AML-193 (cell line): ENCODE data around the gene GMNC.
"Not testable (repeated sequence)": the region's sequence is repeated elsewhere in the genome, so short reads cannot be mapped to it uniquely, and the experiment has no call there.

Experiments
- DNase-seq, 2 experiments: peaks; one replicate each; lab custom pipeline; 2025; lab: John Stamatoyannopoulos, UW

GMNC gene

GRCh38 chr3:190862209-190863118, at the start of gene GMNC:
TSS of gene GMNC (minus strand) at chr3:190862694. CDS start at chr3:190862615, 79 bp downstream.
- no peak for DNase-seq

GRCh38 chr3:190911382-190911781, 48.9 kb upstream of the GMNC start:
- no peak for DNase-seq

- no peak for DNase-seq
These were observed 47.4 kb upstream of the GMNC start for GRCh38 chr3:190909908-190910307.

GRCh38 chr3:190903156-190903555, 40.7 kb upstream of the GMNC start:
- no peak for DNase-seq

GRCh38 chr3:190902292-190902691, 39.8 kb upstream of the GMNC start:
- peak; percentile 48 to 52 for DNase-seq

GRCh38 chr3:190892395-190892902, 30.0 kb upstream of the GMNC start:
- no peak for DNase-seq

- peak; percentile 72 to 73 for DNase-seq
These were observed 24.5 kb upstream of the GMNC start for GRCh38 chr3:190886945-190887344.

- DNase-seq = peak; percentile 72 to 79
These were observed 21.7 kb upstream of the GMNC start for GRCh38 chr3:190883973-190884832.

- DNase-seq = no peak
These were observed 20.6 kb upstream of the GMNC start for GRCh38 chr3:190883141-190883540.

GRCh38 chr3:190877925-190878324, 15.4 kb upstream of the GMNC start:
- no peak for DNase-seq

GRCh38 chr3:190876433-190876832, 13.9 kb upstream of the GMNC start:
- DNase-seq = not testable (repeated sequence)

- not testable (repeated sequence) for DNase-seq
These were observed 12.6 kb upstream of the GMNC start for GRCh38 chr3:190875061-190875460.

GRCh38 chr3:190870127-190870526, 7.6 kb upstream of the GMNC start:
- no peak for DNase-seq

GRCh38 chr3:190867071-190867470, 4.6 kb upstream of the GMNC start:
- DNase-seq = no peak

GRCh38 chr3:190865828-190866227, 3.3 kb upstream of the GMNC start:
- no peak for DNase-seq

- no peak for DNase-seq
These were observed 2.9 kb upstream of the GMNC start for GRCh38 chr3:190865419-190865818.

GRCh38 chr3:190864002-190864401, 1.5 kb upstream of the GMNC start:
- no peak for DNase-seq

- no peak for DNase-seq
These were observed 598 bp upstream of the GMNC start for GRCh38 chr3:190863119-190863465.

- no peak for DNase-seq
These were observed 2.0 kb downstream of the GMNC start for GRCh38 chr3:190860521-190860920.

- DNase-seq = no peak
These were observed 7.3 kb downstream of the GMNC start for GRCh38 chr3:190855151-190855550.

- DNase-seq = peak; percentile 92
These were observed 8.4 kb downstream of the GMNC start for GRCh38 chr3:190854062-190854461.

- DNase-seq = peak; percentile 53 to 63
These were observed 9.0 kb downstream of the GMNC start for GRCh38 chr3:190853464-190853863.

GRCh38 chr3:190849607-190850006, 12.9 kb downstream of the GMNC start:
- DNase-seq = no peak
